Neural crest cell (in vitro differentiated cells): ENCODE results near the gene ANKRD40CL. TPM values are rescaled to one million over a fixed set of nuclear protein-coding genes. Genes with fewer than 3 reads are reported as not detected.

Experiments
- DNase-seq: peaks from one replicate; pipeline ENCODE4 v3.0.0; 2021; ENCODE audit warnings: low read depth, mixed read lengths, low spot score
- H3K27ac Mint-ChIP-seq: one replicate; pipeline ENCODE4 v1.8.0; 2021; ENCODE audit warnings: mild to moderate bottlenecking, mixed read lengths; ENCODE audit not compliant: unreplicated experiment
- H3K27me3 Mint-ChIP-seq: 2 replicates; pipeline ENCODE4 v1.8.0; 2021; ENCODE audit warnings: low read depth, mild to moderate bottlenecking, mixed read lengths
- H3K36me3 Mint-ChIP-seq: 2 replicates; pipeline ENCODE4 v1.8.0; 2021; ENCODE audit warnings: low read depth, mild to moderate bottlenecking, mixed read lengths
- H3K4me1 Mint-ChIP-seq: 2 replicates; pipeline ENCODE4 v1.8.0; 2021; ENCODE audit warnings: mixed read lengths
- H3K4me3 Mint-ChIP-seq: one replicate; pipeline ENCODE4 v1.8.0; 2021; ENCODE audit warnings: mild to moderate bottlenecking, mixed read lengths
- H3K9me3 Mint-ChIP-seq: 2 replicates; pipeline ENCODE4 v1.8.0; 2021; ENCODE audit warnings: mixed read lengths
- long read RNA-seq: library from polyadenylated mRNA; unstranded; transcript quantifications from one replicate; pipeline ENCODE4 v2.0.0, GENCODE V29; 2020
- total RNA-seq: library from RNA; stranded (reverse); gene quantifications from 2 replicates; pipeline ENCODE4 v1.2.1, GENCODE V29; 2021
- TF ChIP-seq, protein P1 (sequence below): fragments of 200-600 bp; sonication (generic); conservative IDR thresholded peaks from 2 replicates; pipeline ENCODE4 v1.5.0; 2021; ENCODE audit warnings: antibody characterized with exemption, mild to moderate bottlenecking

Gene ANKRD40CL, protein sequence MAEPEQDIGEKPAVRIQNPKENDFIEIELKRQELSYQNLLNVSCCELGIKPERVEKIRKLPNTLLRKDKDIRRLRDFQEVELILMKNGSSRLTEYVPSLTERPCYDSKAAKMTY
- not detected in 2 replicates for total RNA-seq
- long read RNA-seq = 0 reads

DNA sequence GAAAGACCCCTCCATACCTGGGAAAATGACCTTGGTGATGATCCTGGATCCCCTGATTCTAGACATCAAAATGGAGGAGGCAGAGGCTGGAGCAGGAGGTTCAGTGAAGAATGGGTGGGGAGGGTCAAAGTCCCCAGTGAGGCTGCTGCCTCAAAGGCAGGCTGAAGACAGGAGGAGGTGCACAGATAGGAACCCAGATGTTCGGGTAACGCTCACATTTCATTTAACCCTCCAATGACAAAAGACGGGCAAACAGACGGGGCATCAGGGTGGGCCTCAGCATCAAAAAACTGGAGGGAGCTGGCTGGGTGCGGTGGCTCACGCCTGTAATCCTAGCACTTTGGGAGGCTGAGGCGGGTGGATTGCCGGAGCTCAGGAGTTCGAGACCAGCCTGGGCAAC is at the start of gene ANKRD40CL:
Gene ANKRD40CL (minus strand): TSS at position 73 of the 400 bp plus-strand sequence. CDS start 605 bp downstream, outside the sequence.
- no peak for DNase-seq
- Mint-ChIP-seq H3K36me3 (no peaks in the 10 kb centered on the region), H3K4me1 (peaks cover 44% of the 10 kb centered on the region), H3K4me3 (peak within 1 kb of the TSS; percentile 17), H3K27ac (peak within 1 kb of the TSS; percentile 87), H3K27me3 (no peaks in the 10 kb centered on the region), H3K9me3 (no peaks in the 10 kb centered on the region)
- TF ChIP-seq, protein P1, sequence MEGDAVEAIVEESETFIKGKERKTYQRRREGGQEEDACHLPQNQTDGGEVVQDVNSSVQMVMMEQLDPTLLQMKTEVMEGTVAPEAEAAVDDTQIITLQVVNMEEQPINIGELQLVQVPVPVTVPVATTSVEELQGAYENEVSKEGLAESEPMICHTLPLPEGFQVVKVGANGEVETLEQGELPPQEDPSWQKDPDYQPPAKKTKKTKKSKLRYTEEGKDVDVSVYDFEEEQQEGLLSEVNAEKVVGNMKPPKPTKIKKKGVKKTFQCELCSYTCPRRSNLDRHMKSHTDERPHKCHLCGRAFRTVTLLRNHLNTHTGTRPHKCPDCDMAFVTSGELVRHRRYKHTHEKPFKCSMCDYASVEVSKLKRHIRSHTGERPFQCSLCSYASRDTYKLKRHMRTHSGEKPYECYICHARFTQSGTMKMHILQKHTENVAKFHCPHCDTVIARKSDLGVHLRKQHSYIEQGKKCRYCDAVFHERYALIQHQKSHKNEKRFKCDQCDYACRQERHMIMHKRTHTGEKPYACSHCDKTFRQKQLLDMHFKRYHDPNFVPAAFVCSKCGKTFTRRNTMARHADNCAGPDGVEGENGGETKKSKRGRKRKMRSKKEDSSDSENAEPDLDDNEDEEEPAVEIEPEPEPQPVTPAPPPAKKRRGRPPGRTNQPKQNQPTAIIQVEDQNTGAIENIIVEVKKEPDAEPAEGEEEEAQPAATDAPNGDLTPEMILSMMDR = no peak

DNA sequence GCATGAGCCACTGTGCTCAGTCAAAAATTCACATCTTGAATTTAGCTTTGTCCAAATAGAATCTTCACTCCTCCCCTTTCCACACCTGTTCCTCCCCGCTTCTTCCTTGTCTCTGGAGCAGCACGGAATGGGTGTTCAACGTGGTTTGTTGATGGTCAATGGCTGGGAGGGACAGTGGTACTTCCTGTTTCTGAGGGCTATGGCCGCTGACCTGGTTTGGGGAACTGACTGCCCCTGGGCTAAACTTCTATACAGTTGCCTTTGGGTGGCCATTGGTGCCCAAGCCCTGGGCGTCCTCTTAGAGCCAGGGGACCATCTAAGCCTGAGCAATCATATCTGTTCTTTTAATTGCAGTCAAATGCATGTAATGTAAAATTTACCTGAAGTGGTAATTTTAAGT is 49.0 kb upstream of the ANKRD40CL start:
- TF ChIP-seq, protein P1 = no peak
- Mint-ChIP-seq H3K36me3 (no peaks in the 10 kb centered on the region), H3K27me3 (peaks cover 2% of the 10 kb centered on the region), H3K4me1 (no peaks in the 10 kb centered on the region), H3K4me3 (no peak overlapping the region), H3K27ac (no peak overlapping the region), H3K9me3 (peaks cover 6% of the 10 kb centered on the region)
- DNase-seq = no peak

DNA sequence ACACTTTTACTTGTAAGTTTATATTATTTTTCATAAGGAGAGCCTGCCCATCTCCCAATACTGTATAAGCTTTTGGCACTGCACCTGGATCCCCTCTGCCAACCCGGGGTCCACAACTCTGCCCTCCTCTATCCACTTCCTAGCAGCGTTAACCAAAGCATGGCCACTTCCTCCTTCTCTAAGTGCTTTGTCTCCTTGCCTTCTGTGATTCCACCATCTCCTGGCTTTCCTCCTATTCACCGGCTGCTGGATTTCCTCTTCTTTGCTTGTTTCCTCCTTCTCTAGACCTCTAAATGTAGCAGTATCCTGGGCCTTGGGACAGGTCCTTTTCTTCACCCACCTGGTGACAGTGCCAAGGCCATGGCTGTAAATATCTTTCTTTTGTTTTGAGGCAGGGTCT is 48.1 kb upstream of the ANKRD40CL start:
- Mint-ChIP-seq H3K36me3 (no peaks in the 10 kb centered on the region), H3K27ac (no peak overlapping the region), H3K4me3 (no peak overlapping the region), H3K9me3 (peaks cover 6% of the 10 kb centered on the region), H3K4me1 (no peaks in the 10 kb centered on the region), H3K27me3 (no peaks in the 10 kb centered on the region)
- TF ChIP-seq, protein P1 = no peak
- DNase-seq = no peak

DNA sequence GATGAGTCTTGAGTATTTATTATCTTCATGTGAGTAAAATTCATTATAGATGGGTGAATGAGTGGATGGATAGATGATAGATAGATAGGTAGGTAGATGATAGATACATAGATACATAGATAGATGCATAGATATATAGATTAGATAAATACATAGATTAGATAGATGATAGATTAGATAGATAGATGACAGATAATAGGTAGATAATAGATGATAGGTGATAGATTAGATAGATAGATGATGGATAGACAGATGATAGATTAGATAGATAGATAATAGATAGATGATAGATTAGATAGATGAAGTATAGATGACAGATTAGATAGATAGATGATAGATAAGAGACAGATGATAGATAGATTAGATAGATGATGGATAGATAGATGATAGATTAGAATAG is 46.3 kb upstream of the ANKRD40CL start:
- Mint-ChIP-seq H3K9me3 (peaks cover 6% of the 10 kb centered on the region), H3K27ac (no peak overlapping the region), H3K27me3 (no peaks in the 10 kb centered on the region), H3K36me3 (no peaks in the 10 kb centered on the region), H3K4me1 (no peaks in the 10 kb centered on the region), H3K4me3 (no peak overlapping the region)
- TF ChIP-seq, protein P1 = no peak
- DNase-seq = no peak

DNA sequence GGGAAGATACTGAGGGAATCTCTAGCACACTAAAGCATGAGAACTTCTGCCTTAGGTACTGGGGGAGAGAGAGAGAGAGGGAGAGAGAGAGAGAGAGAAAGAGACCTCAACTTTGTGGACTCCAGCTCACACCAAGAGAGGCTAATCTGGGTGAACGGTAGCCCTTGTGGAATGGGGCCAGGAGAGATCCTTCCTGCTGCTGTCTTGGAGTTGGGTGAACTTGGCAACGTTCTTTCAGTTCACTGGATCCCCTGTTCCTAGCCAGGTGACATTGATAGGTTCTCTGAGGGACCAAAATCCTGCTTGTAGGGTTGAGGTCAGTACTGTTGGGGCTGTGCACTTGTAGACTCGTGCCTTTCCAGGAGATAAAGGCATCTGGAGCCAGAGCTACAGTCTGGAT is 41.6 kb upstream of the ANKRD40CL start:
- no peak overlapping the region for H3K27ac Mint-ChIP-seq
- H3K9me3 Mint-ChIP-seq = peaks cover 3% of the 10 kb centered on the region
- DNase-seq = no peak
- no peaks in the 10 kb centered on the region for H3K36me3 Mint-ChIP-seq
- no peaks in the 10 kb centered on the region for H3K27me3 Mint-ChIP-seq
- peaks cover 6% of the 10 kb centered on the region for H3K4me1 Mint-ChIP-seq
- TF ChIP-seq, protein P1 = no peak
- H3K4me3 Mint-ChIP-seq = no peak overlapping the region

DNA sequence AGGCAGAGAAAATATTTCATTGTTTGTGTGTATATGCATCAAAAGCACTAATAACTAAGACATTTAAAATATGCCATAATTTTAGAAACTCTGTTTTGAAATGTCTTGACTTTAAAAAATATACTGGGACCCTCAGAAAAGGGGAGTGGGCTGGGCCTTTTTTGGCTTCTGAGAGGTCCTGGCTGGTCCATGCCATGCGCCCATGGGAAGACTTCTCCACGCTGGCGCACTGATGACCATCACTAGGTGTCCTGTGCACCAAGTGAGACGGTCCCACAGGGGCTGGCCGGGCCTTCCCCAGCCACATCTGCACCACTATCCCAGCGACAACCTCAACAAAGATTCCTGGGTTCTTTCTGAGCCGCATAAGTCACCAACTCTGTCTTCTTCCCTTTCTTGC is 41.1 kb upstream of the ANKRD40CL start:
- TF ChIP-seq, protein P1 = no peak
- Mint-ChIP-seq H3K4me3 (no peak overlapping the region), H3K36me3 (no peaks in the 10 kb centered on the region), H3K4me1 (peaks cover 10% of the 10 kb centered on the region), H3K27me3 (no peaks in the 10 kb centered on the region), H3K27ac (no peak overlapping the region), H3K9me3 (no peaks in the 10 kb centered on the region)
- no peak for DNase-seq
